Measurements from ENCODE around the gene CTNNA3. TPM values are rescaled to one million over a fixed set of nuclear protein-coding genes. Genes with fewer than 3 reads are reported as not detected.

The CTNNA3 gene
- total RNA-seq, 1 experiment from 2014 or later, result 0.85 TPM

- CTCF ChIA-PET, result no interaction called here
- Histone ChIP-seq H3K9me3 (ENCODE audit: control insufficient read depth, insufficient read depth, low read depth, low read length) (no peaks in the 10 kb centered on the region), H3K36me3 (ENCODE audit: control insufficient read depth, insufficient read depth, low read length) (no peaks in the 10 kb centered on the region), H3K27me3 (ENCODE audit: control insufficient read depth, insufficient read depth, low read length) (no peaks in the 10 kb centered on the region), H3K27ac (ENCODE audit: low read length) (no peak overlapping the region), H3K4me3 (ENCODE audit: low read depth in 2 of 2, low read length in 2 of 2) (no peak overlapping the region), H3K4me1 (ENCODE audit: control insufficient read depth, insufficient read depth, low read length) (no peaks in the 10 kb centered on the region)
- TF ChIP-seq REST (IDR thresholded peaks at IDR 0.05; ENCODE audit: insufficient read depth in 1 of 2, low read depth in 2 of 2, low read length in 1 of 2), result no peak
- TF ChIP-seq TCF7L2 (IDR thresholded peaks at IDR 0.05; ENCODE audit: low read depth, low read length), result no peak
- TF ChIP-seq, protein P1, sequence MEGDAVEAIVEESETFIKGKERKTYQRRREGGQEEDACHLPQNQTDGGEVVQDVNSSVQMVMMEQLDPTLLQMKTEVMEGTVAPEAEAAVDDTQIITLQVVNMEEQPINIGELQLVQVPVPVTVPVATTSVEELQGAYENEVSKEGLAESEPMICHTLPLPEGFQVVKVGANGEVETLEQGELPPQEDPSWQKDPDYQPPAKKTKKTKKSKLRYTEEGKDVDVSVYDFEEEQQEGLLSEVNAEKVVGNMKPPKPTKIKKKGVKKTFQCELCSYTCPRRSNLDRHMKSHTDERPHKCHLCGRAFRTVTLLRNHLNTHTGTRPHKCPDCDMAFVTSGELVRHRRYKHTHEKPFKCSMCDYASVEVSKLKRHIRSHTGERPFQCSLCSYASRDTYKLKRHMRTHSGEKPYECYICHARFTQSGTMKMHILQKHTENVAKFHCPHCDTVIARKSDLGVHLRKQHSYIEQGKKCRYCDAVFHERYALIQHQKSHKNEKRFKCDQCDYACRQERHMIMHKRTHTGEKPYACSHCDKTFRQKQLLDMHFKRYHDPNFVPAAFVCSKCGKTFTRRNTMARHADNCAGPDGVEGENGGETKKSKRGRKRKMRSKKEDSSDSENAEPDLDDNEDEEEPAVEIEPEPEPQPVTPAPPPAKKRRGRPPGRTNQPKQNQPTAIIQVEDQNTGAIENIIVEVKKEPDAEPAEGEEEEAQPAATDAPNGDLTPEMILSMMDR (IDR thresholded peaks at IDR 0.05), result no peak
- no peak for TF ChIP-seq SIN3A (IDR thresholded peaks at IDR 0.05; ENCODE audit: borderline replicate concordance, insufficient read depth, low read depth, low read length)
- no peak for TF ChIP-seq POLR2AphosphoS5 (IDR thresholded peaks at IDR 0.05; ENCODE audit: low read depth, low read length)
- DNase-seq (ENCODE audit: low read depth, low spot score) (no peak), ATAC-seq (no peak)
- intact Hi-C loops (cut with micrococcal nuclease; ENCODE audit: unreplicated experiment), result no loop called here
- in situ Hi-C loops (cut with HindIII; ENCODE audit: low pct_unique_long_range_greater_than_20kb, low sequenced_read_pairs), result no loop called here
- POLR2A ChIA-PET, result no interaction called here
- no TSS peak for BruUV-seq (replicated peaks)
Observed at GRCh38 chr10:66835400-66835799, 860.6 kb downstream of the CTNNA3 start.

DNA sequence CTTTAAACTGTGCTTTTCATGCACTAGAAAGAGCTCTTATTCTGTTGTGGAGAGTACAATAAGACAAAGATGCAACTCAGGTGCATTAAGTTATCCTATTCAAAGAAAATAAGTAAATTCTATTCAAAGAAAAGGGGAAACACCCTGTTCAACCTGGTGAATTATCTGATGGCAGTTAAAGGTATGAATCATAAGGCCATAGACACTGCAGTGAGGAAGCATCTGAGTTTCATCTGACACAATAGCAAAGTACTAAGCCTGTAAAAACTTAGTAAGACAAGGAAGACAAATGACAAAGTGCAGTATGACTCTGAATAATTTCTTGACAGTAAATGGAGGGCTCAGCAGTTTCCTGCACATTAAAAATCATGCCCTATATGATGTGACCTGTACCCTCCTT is 861.2 kb downstream of the CTNNA3 start:
- POLR2A ChIA-PET, result no interaction called here
- no TSS peak for BruUV-seq (replicated peaks)
- no peak for DNase-seq (ENCODE audit: low read depth, low spot score)
- in situ Hi-C loops (cut with HindIII; ENCODE audit: low pct_unique_long_range_greater_than_20kb, low sequenced_read_pairs) (no loop called here), intact Hi-C loops (cut with micrococcal nuclease; ENCODE audit: unreplicated experiment) (no loop called here)
- Histone ChIP-seq H3K27me3 (ENCODE audit: control insufficient read depth, insufficient read depth, low read length) (no peaks in the 10 kb centered on the region), H3K9me3 (ENCODE audit: control insufficient read depth, insufficient read depth, low read depth, low read length) (no peaks in the 10 kb centered on the region), H3K4me3 (ENCODE audit: low read depth in 2 of 2, low read length in 2 of 2) (no peak overlapping the region), H3K36me3 (ENCODE audit: control insufficient read depth, insufficient read depth, low read length) (no peaks in the 10 kb centered on the region), H3K27ac (ENCODE audit: low read length) (no peak overlapping the region), H3K4me1 (ENCODE audit: control insufficient read depth, insufficient read depth, low read length) (no peaks in the 10 kb centered on the region)
- no peak for TF ChIP-seq REST (IDR thresholded peaks at IDR 0.05; ENCODE audit: insufficient read depth in 1 of 2, low read depth in 2 of 2, low read length in 1 of 2)
- no peak for TF ChIP-seq SIN3A (IDR thresholded peaks at IDR 0.05; ENCODE audit: borderline replicate concordance, insufficient read depth, low read depth, low read length)
- TF ChIP-seq POLR2AphosphoS5 (IDR thresholded peaks at IDR 0.05; ENCODE audit: low read depth, low read length), result no peak
- TF ChIP-seq, protein P1 (IDR thresholded peaks at IDR 0.05), result no peak
- no peak for TF ChIP-seq TCF7L2 (IDR thresholded peaks at IDR 0.05; ENCODE audit: low read depth, low read length)
- no peak for ATAC-seq
- CTCF ChIA-PET, result no interaction called here
